Endometrial microvascular endothelial cells (primary cell): ENCODE measurements around the gene CHST15. TPM values are rescaled to one million over a fixed set of nuclear protein-coding genes. Genes with fewer than 3 reads are reported as not detected.

ENCODE experiments used
- in situ Hi-C: cut with HindIII; loops from 2 replicates; pipeline ENCODE4 v1.10.0; 2017; ENCODE audit warnings: low sequenced_read_pairs, low pct_unique_long_range_greater_than_20kb; ENCODE audit errors: inconsistent ontology term
- total RNA-seq: library from RNA; depleted of rRNA; stranded (reverse); fragments of >200 nt; gene quantifications from one replicate; pipeline ENCODE4 v1.2.3, GENCODE V29; 2015; ENCODE audit errors: inconsistent ontology term

The CHST15 gene
- total RNA-seq, 1 donor from 2014 or later, result 6.9 TPM

- in situ Hi-C loops, result no loop called here
Observed at GRCh38 chr10:124086787-124087671, 6.4 kb downstream of the CHST15 start.

- in situ Hi-C loops, result no loop called here
Observed at GRCh38 chr10:124086097-124086710, 7.2 kb downstream of the CHST15 start.

- in situ Hi-C loops, result no loop called here
Observed at GRCh38 chr10:124085680-124086079, 7.7 kb downstream of the CHST15 start.

DNA sequence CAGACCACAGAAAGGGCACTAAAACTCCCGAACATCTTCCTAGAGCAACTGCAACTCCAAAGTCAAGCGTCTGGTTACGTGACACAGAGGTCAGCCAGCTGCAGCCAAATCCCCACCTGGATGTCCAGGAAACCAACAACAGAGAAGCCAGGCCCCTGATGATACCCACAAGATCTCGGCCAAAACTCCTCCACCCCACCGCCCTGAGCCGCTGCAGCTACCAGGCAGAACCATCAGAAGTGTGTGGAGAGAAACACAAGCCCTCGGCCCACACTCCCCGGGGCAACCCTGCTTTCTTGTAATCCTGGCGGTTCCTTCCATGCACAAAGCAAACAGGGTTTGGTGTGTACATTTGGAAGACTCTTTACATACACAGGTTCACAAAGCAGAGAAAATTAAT, 8.7 kb downstream of the CHST15 start:
- in situ Hi-C loops, result no loop called here

DNA sequence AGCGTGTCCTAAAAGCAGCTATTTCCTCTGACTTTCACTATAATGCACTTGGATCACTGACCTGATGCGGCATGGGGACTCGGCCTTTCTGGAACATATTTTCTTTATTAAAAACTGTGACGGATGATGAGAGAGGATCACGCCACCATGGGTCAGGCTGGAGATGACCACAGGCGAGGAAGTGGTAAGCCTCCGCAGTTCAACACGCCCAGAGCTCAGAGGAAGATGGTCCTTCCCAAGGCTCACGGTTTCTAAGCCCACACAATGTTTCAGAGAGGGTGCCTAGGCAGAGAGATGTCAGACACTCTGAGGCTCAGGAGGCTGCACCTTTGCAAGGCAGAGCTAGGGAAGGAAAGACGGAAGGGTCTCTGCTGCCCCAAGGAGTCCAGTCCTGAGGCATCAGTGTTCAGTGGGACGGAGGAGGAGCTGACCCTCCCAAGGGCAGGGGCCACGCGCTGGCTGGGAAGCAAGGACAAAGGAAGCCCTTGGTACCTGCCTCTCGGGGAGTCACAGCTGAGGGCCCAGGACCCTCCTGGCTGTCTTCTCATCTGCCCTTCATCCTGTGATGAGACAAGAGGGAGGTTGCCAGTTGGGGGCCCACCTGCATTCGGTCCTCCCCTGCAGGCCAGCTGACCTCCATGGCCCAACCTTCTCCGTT, 9.5 kb downstream of the CHST15 start:
- in situ Hi-C loops, result no loop called here

DNA sequence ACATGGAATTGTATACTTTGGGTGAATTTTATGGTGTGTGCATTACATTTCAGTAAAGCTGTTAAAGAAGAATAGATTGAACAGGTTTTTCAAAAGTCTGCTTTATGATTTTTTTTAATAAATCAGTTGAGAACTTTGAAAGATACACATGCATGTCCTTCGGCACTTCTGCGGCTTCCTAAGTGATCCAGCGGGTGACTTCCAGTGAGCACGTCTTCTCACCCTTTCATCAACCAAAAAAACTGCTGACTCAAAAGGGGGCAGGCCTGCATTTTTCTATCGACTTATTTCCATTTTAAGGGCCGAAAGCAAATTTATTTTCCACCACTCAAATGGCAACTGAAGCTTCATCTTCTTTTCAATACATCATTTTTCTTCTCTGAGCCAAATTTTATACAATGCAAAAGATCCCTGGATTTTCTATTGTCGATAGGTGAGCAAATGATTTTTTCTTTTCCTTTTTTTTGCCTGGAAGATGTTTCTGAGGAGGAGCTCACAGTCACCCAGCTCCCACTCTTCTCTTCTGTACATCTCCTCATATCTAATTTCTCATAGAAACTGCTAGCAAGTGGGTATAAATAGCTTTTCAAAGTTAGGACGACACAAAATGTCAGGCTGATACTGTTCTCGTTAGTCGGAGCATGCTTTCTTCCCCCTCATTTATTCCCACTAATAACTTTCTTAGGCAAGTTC, 10.2 kb downstream of the CHST15 start:
- in situ Hi-C loops, result no loop called here

- in situ Hi-C loops, result no loop called here
Observed at GRCh38 chr10:124082555-124082954, 10.8 kb downstream of the CHST15 start.

DNA sequence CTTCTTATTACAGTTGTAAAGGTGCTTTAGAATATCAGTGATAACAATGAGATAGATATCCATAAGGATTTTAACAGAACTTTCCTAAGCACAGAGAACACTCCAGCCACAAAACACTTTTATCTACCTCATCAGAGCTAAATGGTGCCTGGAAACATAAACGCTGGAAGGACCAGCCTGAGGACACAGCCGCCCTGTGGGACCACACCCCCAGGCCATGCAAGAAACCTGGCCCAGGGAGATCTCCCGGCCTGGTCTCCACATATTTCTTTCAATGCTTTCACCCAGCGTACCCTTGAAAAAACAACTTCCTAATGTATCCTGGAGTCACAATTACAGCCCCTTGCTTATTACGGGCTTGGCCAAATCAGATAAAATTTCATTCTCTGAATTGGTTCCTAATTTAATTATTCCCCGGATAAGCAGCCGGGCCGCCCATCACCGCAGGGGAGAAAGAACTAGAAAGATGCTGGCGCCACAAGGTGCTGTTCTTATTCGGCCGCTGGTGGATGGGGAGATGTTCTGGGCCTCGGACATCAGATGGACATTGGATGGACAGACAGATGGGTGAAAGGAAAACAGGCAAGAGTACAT, 11.8 kb downstream of the CHST15 start:
- in situ Hi-C loops, result no loop called here

DNA sequence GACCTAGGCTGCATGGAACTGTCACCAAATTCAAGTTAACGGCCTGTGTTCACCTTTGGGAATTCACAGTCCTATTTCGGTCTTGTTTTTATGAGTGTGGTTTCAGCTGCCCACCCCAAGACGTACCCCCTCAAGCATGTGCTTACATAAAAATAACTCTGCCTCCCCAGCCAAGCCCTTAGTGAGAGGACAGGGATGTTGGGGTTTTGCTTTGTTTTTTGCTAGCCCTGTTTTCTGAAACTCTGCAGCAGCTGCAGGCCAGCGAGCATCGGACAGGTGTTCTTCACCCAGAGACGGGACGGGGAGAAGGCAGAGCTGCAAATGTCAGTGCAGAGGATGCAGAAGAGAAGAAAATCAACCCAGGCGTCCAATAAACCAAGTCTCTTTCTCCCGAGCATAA, 13.5 kb downstream of the CHST15 start:
- in situ Hi-C loops, result no loop called here

- in situ Hi-C loops, result no loop called here
Observed at GRCh38 chr10:124078714-124079113, 14.7 kb downstream of the CHST15 start.

DNA sequence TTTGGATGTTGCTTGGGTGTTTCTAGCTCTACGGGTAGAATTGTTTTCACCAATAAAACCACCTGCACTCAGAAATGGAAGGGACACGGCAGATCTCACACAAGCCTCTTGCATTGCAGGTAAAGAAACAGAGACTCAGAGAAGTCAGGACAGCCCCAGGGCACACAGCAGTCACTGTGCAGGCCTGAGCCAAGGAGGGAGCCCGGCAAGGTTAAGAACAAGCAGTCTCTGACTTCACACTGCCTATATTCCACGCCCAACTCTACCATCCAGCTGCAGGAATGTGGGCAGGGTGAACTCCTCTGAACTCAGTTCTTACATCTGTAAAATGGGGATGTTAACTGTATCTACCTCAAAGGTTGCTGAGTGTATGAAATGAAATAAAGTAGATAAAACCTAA, 15.4 kb downstream of the CHST15 start:
- in situ Hi-C loops, result no loop called here

DNA sequence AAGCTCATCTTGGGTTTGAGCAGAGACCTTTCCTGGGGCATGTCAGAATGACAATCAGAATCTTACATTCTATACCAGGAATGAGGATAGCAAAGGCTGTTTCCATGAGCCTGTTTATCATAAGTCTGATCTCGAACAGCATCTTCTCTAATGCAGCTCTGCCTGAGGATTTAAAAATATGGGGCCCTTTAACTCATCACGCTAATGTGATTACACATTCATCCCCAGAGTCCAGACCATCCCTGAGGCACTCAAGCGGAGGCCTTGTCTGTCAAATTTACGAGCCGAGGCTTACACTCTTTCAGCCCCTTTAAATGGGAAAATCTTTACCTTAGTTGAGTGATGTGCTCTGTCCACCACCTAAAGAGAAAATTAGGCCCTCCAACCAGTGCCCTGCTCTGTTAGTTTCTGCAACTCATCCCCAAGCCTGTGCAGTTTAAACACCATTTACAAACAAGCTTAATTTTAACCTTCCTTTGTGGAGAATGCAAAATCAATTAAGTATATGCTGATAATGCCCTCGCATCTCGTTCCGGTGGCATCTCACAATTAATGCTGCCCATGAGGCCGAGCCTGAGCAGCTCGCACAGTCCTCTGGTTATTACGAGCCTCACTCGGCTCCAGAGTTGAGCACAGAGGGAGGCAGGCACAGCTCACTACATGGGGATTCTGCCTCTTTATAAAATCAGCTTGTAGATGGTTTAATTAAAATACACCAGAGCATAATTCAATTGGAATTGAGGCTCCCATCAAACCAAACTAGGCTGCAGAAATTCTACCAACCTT, 16.0 kb downstream of the CHST15 start:
- in situ Hi-C loops, result no loop called here

- in situ Hi-C loops, result no loop called here
Observed at GRCh38 chr10:124076148-124076733, 17.2 kb downstream of the CHST15 start.

GRCh38 chr10:124075231-124075955, 18.0 kb downstream of the CHST15 start:
- in situ Hi-C loops, result no loop called here

- in situ Hi-C loops, result no loop called here
Observed at GRCh38 chr10:124074501-124075109, 18.8 kb downstream of the CHST15 start.

DNA sequence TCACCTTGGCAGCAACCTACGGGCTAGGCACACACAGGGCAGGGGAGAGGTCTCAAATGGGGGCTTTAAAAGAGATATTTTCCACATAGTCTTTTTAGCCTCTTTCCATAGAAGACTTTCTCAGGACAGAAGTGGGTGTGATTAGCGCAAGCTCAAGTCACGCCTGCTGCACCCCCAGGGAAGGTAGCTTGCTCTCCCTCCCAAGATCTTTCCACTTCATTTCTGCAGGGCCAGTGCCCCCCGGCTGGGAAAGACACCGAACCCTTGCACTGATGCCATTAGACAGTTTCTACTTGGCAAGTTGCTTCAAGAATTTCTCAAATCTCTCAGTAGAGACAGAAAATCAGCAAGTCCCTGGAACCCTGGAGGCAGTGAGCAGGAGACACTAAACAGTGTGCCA, 19.4 kb downstream of the CHST15 start:
- in situ Hi-C loops, result no loop called here

- in situ Hi-C loops, result no loop called here
Observed at GRCh38 chr10:124072541-124072940, 20.9 kb downstream of the CHST15 start.
